NT2/D1 (cell line): ENCODE measurements around the gene SLC35D2.

Source experiments
- SUZ12 ChIP-seq: IDR thresholded peaks from 2 replicates; pipeline ENCODE4 v1.6.1; 2011; ENCODE audit not compliant: insufficient read length, insufficient read depth; ENCODE audit errors: extremely low read depth
- YY1 ChIP-seq: IDR thresholded peaks from 2 replicates; pipeline ENCODE4 v1.6.1; 2011; ENCODE audit not compliant: insufficient read length, insufficient read depth
- ZNF274 ChIP-seq: IDR thresholded peaks from 2 replicates; pipeline ENCODE4 v1.6.1; 2011; ENCODE audit warnings: mild to moderate bottlenecking, low read depth, low read length

DNA sequence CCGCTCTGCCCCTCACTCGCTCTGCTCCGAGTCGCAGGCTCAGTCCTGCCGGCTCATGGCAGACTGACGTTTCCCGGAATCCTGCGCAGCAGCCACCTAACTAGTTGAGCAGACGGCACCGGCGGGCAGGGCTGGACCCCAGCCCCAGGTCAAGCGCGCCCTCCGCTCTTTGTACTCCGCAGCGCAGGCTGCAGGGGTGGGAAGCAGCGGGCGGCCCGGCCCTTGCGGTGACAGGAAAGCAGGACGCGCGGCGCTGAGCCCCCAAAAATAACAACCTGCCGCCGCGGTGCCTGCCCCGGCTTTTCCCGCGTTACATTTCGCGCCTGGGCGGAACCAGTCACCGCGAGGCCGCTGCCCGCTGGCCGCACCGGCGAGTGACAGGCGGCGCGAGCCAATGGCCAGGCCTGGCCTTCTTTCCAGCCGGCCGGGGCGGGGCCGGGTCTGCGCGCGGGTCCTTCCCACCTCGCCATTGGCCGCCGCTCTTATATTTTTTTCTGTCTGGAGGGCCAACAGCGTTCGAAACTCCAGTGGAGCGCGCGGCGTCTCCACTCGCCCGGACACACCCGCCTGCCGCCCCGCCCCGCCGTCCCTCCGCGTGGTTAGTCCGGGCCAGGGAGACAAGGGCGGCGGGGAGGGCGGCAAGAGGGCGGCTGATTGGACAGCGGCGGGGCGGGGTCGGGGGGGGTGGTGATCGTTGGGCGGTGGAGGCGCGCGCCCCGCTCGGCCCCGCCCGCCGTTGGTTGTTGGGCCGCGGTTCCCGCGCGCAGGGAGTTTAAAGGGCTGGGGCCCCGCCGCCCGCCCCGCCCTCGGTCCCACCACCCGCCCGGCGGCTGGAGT lies 34.8 kb upstream of the SLC35D2 start, which contains the start of gene ZNF367:
- TF ChIP-seq ZNF274: no peak
- TF ChIP-seq YY1: no peak
- TF ChIP-seq SUZ12: no peak
